H1 (cell line): ENCODE measurements around the gene SRSF8. TPM values are rescaled to one million over a fixed set of nuclear protein-coding genes. Genes with fewer than 3 reads are reported as not detected.

Experiments used
- ATF2 ChIP-seq: IDR thresholded peaks from 2 replicates; pipeline ENCODE4 v1.6.1; 2012; ENCODE audit warnings: low read length, inconsistent platforms
- MAX ChIP-seq: IDR thresholded peaks from 2 replicates; pipeline ENCODE4 v1.6.1; 2012; ENCODE audit warnings: inconsistent platforms
- POLR2A ChIP-seq, 2 experiments: IDR thresholded peaks; 1 replicate in 1 of 2; 2 replicates in 1 of 2; pipeline ENCODE4 v1.6.1; 2011; ENCODE audit warnings: low read depth in 2 of 2, low read length in 2 of 2, mild to moderate bottlenecking in 2 of 2; ENCODE audit errors: control extremely low read depth in 1 of 2
- SP4 ChIP-seq: IDR thresholded peaks from 2 replicates; pipeline ENCODE4 v1.6.1; 2012; ENCODE audit warnings: low read length, inconsistent platforms
- SUZ12 ChIP-seq: fragments of 200-600 bp; sonication (generic); IDR thresholded peaks from 2 replicates; pipeline ENCODE4 v1.6.1; 2012; ENCODE audit warnings: mild to moderate bottlenecking, inconsistent platforms, low read length, moderate library complexity, mixed read lengths
- polyA plus RNA-seq, 7 experiments: library from polyadenylated mRNA; depleted of rRNA in 3 of 7; stranded (reverse) in 5 of 7; unstranded in 2 of 7; fragments of >200 nt in 5 of 7; fragments of 200-250 nt in 2 of 7; gene quantifications; 1 replicate in 5 of 7; 2 replicates in 1 of 7; 4 replicates in 1 of 7; pipeline versions ENCODE4 v1.2.1 to v1.2.3, GENCODE V29; 2011 to 2013; ENCODE audit warnings: missing spikeins in 2 of 7, mixed read lengths in 2 of 7
- total RNA-seq: library from RNA; stranded (reverse); fragmentation: NEBNext Ultra II Directional; extraction: Animal tissue kit (Norgen Biotek cat#: 25700); gene quantifications from 2 replicates; pipeline ENCODE4 v1.2.1, GENCODE V29; 2021
- TF ChIP-seq, protein P1 (sequence below), 3 experiments: IDR thresholded peaks; 1 replicate in 2 of 3; 2 replicates in 1 of 3; pipeline versions ENCODE4 v1.5.1 to v1.6.1; 2011; ENCODE audit warnings: low read length in 3 of 3, mild to moderate bottlenecking in 3 of 3, inconsistent platforms in 2 of 3, low read depth in 1 of 3, moderate library complexity in 1 of 3; ENCODE audit not compliant: insufficient read depth in 1 of 3; ENCODE audit errors: control extremely low read depth in 1 of 3

SRSF8 gene
- total and polyA plus RNA-seq, 2 of the 8 experiments (the other 6 are each of a cell fraction or from before 2014, with no cell fraction given) = 13.2 to 18.5 TPM

DNA sequence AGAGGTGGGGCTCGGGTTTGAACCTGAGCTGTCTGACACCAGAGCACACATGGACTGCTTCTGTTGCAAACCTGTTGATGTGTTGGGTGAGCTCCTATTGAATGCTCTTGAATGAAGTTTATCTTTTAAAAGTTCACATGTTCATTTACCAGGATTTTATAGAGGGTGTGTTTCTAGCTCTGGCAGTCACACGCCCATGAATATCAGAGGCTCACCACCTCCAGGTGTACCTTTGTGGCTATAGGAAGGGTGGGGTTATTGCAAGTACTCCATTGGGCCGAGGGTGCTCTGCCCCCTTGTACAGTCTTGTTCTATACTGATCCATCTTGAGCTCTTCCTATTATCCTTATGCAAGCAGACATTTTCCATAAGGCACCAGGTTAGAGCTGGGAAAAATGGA, 32.1 kb downstream of the SRSF8 start (continued):
- TF ChIP-seq ATF2 = no peak
- TF ChIP-seq SUZ12 = no peak
- no peak for TF ChIP-seq SP4
- TF ChIP-seq, protein P1, sequence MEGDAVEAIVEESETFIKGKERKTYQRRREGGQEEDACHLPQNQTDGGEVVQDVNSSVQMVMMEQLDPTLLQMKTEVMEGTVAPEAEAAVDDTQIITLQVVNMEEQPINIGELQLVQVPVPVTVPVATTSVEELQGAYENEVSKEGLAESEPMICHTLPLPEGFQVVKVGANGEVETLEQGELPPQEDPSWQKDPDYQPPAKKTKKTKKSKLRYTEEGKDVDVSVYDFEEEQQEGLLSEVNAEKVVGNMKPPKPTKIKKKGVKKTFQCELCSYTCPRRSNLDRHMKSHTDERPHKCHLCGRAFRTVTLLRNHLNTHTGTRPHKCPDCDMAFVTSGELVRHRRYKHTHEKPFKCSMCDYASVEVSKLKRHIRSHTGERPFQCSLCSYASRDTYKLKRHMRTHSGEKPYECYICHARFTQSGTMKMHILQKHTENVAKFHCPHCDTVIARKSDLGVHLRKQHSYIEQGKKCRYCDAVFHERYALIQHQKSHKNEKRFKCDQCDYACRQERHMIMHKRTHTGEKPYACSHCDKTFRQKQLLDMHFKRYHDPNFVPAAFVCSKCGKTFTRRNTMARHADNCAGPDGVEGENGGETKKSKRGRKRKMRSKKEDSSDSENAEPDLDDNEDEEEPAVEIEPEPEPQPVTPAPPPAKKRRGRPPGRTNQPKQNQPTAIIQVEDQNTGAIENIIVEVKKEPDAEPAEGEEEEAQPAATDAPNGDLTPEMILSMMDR (IDR thresholded peaks at IDR 0.05; ENCODE audit: control extremely low read depth in 1 of 3, insufficient read depth in 1 of 3, low read depth in 1 of 3, low read length in 3 of 3) = no peak
- no peak for TF ChIP-seq MAX
- TF ChIP-seq POLR2A (IDR thresholded peaks at IDR 0.05; ENCODE audit: control extremely low read depth in 1 of 2, low read depth in 2 of 2, low read length in 2 of 2) = no peak
